ENCODE data around the gene LHFPL5. TPM values are rescaled to one million over a fixed set of nuclear protein-coding genes. Genes with fewer than 3 reads are reported as not detected.

The LHFPL5 gene
- total and polyA plus RNA-seq, 2 of the 13 experiments (the other 11 are each of a cell fraction or from before 2014, with no cell fraction given), result 0.03 TPM; not detected in 1

DNA sequence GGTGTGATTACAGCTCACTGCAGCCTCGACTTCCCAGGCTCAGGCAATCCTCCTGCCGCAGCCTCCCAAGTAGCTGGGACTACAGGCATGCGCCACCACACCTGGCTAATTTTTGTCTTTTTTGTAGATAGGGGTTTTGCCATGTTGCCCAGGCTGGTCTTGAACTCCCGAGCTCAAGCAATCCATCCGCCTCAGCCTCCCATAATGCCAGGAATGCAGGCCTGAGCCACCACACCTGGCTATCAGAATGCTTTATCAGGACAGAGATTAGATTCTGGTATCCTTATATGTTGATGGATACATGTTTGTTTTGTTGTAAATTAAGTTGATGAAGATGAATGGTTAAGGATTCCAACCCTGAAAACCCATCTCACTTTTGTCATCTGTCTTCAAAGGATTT is 24.2 kb downstream of the LHFPL5 start (continued):
- no peak for TF ChIP-seq DZIP1 (CRISPR knock-in tag; IDR thresholded peaks at IDR 0.05)
- TF ChIP-seq BRCA1 (CRISPR knock-in tag; IDR thresholded peaks at IDR 0.05), result no peak
- TF ChIP-seq HNRNPK (IDR thresholded peaks at IDR 0.05; ENCODE audit: low read depth, low read length, poor library complexity, severe bottlenecking), result no peak
- no peak for TF ChIP-seq ADNP (CRISPR knock-in tag; IDR thresholded peaks at IDR 0.05)
- no peak for TF ChIP-seq MBNL3 (CRISPR knock-in tag; conservative IDR thresholded peaks at IDR 0.05)
- no peak for TF ChIP-seq E2F1 (CRISPR knock-in tag; IDR thresholded peaks at IDR 0.05)
- TF ChIP-seq, protein P1, sequence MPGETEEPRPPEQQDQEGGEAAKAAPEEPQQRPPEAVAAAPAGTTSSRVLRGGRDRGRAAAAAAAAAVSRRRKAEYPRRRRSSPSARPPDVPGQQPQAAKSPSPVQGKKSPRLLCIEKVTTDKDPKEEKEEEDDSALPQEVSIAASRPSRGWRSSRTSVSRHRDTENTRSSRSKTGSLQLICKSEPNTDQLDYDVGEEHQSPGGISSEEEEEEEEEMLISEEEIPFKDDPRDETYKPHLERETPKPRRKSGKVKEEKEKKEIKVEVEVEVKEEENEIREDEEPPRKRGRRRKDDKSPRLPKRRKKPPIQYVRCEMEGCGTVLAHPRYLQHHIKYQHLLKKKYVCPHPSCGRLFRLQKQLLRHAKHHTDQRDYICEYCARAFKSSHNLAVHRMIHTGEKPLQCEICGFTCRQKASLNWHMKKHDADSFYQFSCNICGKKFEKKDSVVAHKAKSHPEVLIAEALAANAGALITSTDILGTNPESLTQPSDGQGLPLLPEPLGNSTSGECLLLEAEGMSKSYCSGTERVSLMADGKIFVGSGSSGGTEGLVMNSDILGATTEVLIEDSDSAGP (CRISPR knock-in tag; IDR thresholded peaks at IDR 0.05; ENCODE audit: borderline replicate concordance), result no peak
- TF ChIP-seq HOXA9 (CRISPR knock-in tag; IDR thresholded peaks at IDR 0.05; ENCODE audit: borderline replicate concordance), result no peak
- TF ChIP-seq SIN3B (IDR thresholded peaks at IDR 0.05; ENCODE audit: low read length), result no peak
- TF ChIP-seq ZSCAN31 (CRISPR knock-in tag; IDR thresholded peaks at IDR 0.05; ENCODE audit: low read depth), result no peak
- no peak for TF ChIP-seq ELK4 (CRISPR knock-in tag; IDR thresholded peaks at IDR 0.05; ENCODE audit: borderline replicate concordance)
- no peak for TF ChIP-seq GZF1 (CRISPR knock-in tag; IDR thresholded peaks at IDR 0.05)
- TF ChIP-seq ZNF607 (CRISPR knock-in tag; IDR thresholded peaks at IDR 0.05; ENCODE audit: borderline replicate concordance), result no peak
